ENCODE data around the gene TRMT11. TPM values are rescaled to one million over a fixed set of nuclear protein-coding genes. Genes with fewer than 3 reads are reported as not detected.

The TRMT11 gene
- total and polyA plus RNA-seq, 9 of the 15 experiments (the other 6 are each of a cell fraction or from before 2014, with no cell fraction given), result 38.8 to 88.0 (median 59.8) TPM

- TF ChIP-seq BCLAF1 (IDR thresholded peaks at IDR 0.05; ENCODE audit: borderline replicate concordance in 1 of 2, control insufficient read depth in 1 of 2, low read depth in 2 of 2, low read length in 1 of 2) (0 out of 4 replicates have a peak, but pooled peaks of 1 of the 2 experiments have one; percentile 51), PTTG1 (tag; IDR thresholded peaks at IDR 0.05; ENCODE audit: low read depth) (no peak), GTF2B (IDR thresholded peaks at IDR 0.05; ENCODE audit: extremely low read depth, insufficient read length) (no peak), ATF7 (IDR thresholded peaks at IDR 0.05) (peak; percentile 76; the same call in 1 of the 2 replicates), NFRKB (IDR thresholded peaks at IDR 0.05; ENCODE audit: low read depth) (peak; percentile 95), EP300 (IDR thresholded peaks at IDR 0.05; ENCODE audit: low read length) (no peak), KAT8 (IDR thresholded peaks at IDR 0.05; ENCODE audit: low read depth) (no peak), IRF1 (CRISPR knock-in tag; IDR thresholded peaks at IDR 0.05; ENCODE audit: borderline replicate concordance) (no peak), CBX3 (IDR thresholded peaks at IDR 0.05; ENCODE audit: borderline replicate concordance in 1 of 2, low read length in 2 of 2) (peak in 1 of 2 experiments; percentile 15; a peak in 1 of 3 replicates), RFX1 (IDR thresholded peaks at IDR 0.05) (peak; percentile 76), GABPB1 (CRISPR knock-in tag; IDR thresholded peaks at IDR 0.05) (peak; percentile 94), TAF1 (IDR thresholded peaks at IDR 0.05; ENCODE audit: control insufficient read depth, extremely low read depth, insufficient read depth, low read length, severe bottlenecking) (peak; percentile 94), ZC3H4 (CRISPR knock-in tag; IDR thresholded peaks at IDR 0.05; ENCODE audit: borderline replicate concordance) (no peak), ADNP (tag; IDR thresholded peaks at IDR 0.05) (no peak), TAF7 (tag; IDR thresholded peaks at IDR 0.05) (peak; percentile 95), GMEB1 (CRISPR knock-in tag; IDR thresholded peaks at IDR 0.05) (no peak), TFAM (CRISPR knock-in tag; conservative IDR thresholded peaks at IDR 0.05) (no peak)
Observed at GRCh38 chr6:125986301-125987025, at the start of gene TRMT11 (continued).

Data from K562 (cell line).